GM13977 (cell line): Measurements from ENCODE around the gene SCIMP.

Source experiments
- DNase-seq: peaks from one replicate; pipeline ENCODE4 v3.0.0; 2012; ENCODE audit warnings: low spot score
- CTCF ChIP-seq: IDR thresholded peaks from 2 replicates; pipeline ENCODE4 v1.5.1; 2012; ENCODE audit warnings: mild to moderate bottlenecking, control low read depth; ENCODE audit not compliant: insufficient read depth; ENCODE audit errors: extremely low read depth, missing control alignments
- in situ Hi-C: fragments of 300-500 bp; cut with MboI; formaldehyde crosslinking; loops from one replicate; pipeline ENCODE4 v1.12.0; 2022; ENCODE audit warnings: low sequenced_read_pairs, low pct_unique_long_range_greater_than_20kb, mixed read lengths, inconsistent platforms; ENCODE audit not compliant: unreplicated experiment

Gene SCIMP

DNA sequence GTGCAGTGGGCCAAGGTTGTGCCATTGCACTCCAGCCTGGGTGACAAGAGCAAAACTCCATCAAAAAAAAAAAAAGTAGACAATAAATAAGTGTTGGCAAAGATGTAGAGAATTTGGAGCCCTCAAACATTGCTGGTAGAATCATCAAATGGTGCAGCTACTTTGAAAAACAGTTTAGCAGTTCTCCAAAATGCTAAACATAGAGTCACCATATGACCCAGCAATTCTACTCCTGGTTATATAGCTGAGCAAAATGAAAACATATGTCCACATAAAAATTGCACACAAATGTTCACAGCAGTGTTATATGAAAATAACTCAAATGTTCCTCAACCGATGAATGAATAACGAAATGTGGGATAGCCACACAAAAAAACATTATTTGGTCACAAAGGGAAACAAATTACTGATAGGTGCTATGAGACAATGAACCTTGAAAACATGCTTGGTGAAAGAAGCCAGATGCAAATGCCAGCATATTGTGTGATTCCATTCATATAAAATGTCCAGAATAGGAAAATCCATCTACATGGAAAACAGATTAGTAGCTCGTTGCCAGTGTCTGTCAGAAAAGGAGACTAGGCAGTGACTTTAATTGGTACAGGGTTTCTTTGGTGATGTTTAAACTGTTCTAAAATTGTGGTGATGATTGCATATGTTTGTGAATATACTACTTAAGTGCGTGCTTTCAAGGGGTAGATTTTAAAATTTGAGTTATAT lies 34.7 kb upstream of the SCIMP start:
- in situ Hi-C loops = no loop called here
- no peak for DNase-seq
- no peak for TF ChIP-seq CTCF

GRCh38 chr17:5264893-5265292 lies 30.2 kb upstream of the SCIMP start:
- in situ Hi-C loops = no loop called here
- no peak for TF ChIP-seq CTCF
- DNase-seq = no peak

- in situ Hi-C loops = no loop called here
- no peak for DNase-seq
- TF ChIP-seq CTCF = no peak
Measured at GRCh38 chr17:5263441-5263840, 28.8 kb upstream of the SCIMP start.

DNA sequence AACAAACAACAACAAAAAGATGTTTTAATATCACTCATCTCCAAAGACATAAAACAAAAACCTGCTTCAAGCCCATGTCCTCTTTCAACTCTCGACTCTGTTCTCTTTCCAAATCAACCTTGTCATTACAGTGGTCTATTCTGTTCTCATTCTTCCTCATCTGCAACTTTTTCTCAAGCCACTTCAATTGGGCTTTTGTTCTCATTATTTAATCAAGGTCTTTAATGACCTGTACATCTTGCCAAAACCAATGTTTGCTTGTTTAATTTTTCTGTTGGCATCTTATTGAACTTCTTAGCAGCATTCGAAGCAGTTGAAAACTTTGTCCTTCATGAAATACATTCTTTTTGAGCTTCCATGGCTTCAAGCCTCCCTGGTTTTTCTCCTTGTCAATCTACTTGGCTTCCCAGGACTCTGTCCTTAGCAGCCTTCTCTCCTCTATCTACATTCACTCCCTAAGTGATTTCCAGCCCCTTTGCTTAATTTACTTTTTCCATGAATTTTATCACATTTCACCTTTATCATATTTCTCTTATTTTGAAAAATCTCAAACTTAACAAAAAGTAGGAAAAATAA lies 27.8 kb upstream of the SCIMP start:
- no peak for TF ChIP-seq CTCF
- DNase-seq = no peak
- in situ Hi-C loops = no loop called here

GRCh38 chr17:5260542-5260941 lies 25.9 kb upstream of the SCIMP start:
- DNase-seq = no peak
- TF ChIP-seq CTCF = no peak
- in situ Hi-C loops = no loop called here

DNA sequence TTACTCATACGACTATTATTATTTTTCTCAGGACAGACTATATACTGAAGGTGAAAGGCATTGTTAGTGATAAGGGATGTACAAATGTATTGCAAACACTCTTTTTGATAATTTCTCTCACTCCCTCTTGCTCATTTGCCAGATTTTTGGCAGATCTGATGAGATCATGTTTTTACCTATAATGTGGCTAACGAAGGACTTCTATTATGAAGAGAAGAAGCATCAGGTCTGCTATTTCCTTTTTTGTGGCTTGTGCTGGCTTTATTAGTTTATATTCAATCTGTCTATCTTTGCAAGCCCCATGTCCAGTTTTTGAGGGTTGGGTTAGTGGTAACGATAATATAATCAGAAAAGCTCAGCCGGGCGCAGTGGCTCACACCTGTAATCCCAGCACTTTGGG lies 22.5 kb upstream of the SCIMP start:
- no peak for DNase-seq
- in situ Hi-C loops = no loop called here
- TF ChIP-seq CTCF = no peak
